Uterus (tissue), 4 donors: ENCODE measurements around the gene HTRA1. TPM values are rescaled to one million over a fixed set of nuclear protein-coding genes. Genes with fewer than 3 reads are reported as not detected.

Experiments
- DNase-seq, 2 donors: peaks; one replicate each; pipeline ENCODE4 v3.0.0-alpha.2; 2019 to 2020
- H3K27ac ChIP-seq, 2 donors: fragments of 200-600 bp; sonication (generic); 1 replicate in 1 of 2; 2 replicates in 1 of 2; pipeline ENCODE4 v1.5.1; 2016 to 2018
- H3K27me3 ChIP-seq, 2 donors: fragments of 200-600 bp; sonication (generic); one replicate each; pipeline ENCODE4 v1.5.1; 2018 to 2019; ENCODE audit warnings: control low read depth in 1 of 2
- H3K36me3 ChIP-seq, 2 donors: fragments of 200-600 bp; sonication (generic); one replicate each; pipeline ENCODE4 v1.5.1; 2019; ENCODE audit warnings: control low read depth in 1 of 2
- H3K4me1 ChIP-seq, 2 donors: fragments of 200-600 bp; sonication (generic); one replicate each; pipeline ENCODE4 v1.5.1; 2018 to 2019; ENCODE audit warnings: control low read depth in 1 of 2
- H3K4me3 ChIP-seq, 2 donors: fragments of 200-600 bp; sonication (generic); 1 replicate in 1 of 2; 2 replicates in 1 of 2; pipeline ENCODE4 v1.5.1; 2018 to 2019; ENCODE audit warnings: mild to moderate bottlenecking in 1 of 2
- H3K9me3 ChIP-seq, 2 donors: fragments of 200-600 bp; sonication (generic); one replicate each; pipeline ENCODE4 v1.5.1; 2019; ENCODE audit warnings: control low read depth in 1 of 2
- CTCF ChIP-seq, 4 experiments: fragments of 200-600 bp in 2 of 4; fragments of 450-650 bp in 2 of 4; sonication (generic) in 2 of 4; IDR thresholded peaks; one replicate each; pipeline ENCODE4 v1.5.1; 2016 to 2019; ENCODE audit warnings: antibody characterized with exemption in 4 of 4, mild to moderate bottlenecking in 2 of 4, moderate library complexity in 1 of 4
- POLR2A ChIP-seq, 2 donors: fragments of 450-650 bp; IDR thresholded peaks; one replicate each; pipeline ENCODE4 v1.6.1; 2016; ENCODE audit warnings: antibody characterized with exemption in 2 of 2, mild to moderate bottlenecking in 1 of 2, moderate library complexity in 1 of 2
- intact Hi-C: fragments of 100-400 bp; cut with DNase I; formaldehyde crosslinking; loops from one replicate; pipeline ENCODE4 v1.15.1; 2023; ENCODE audit warnings: low total_unique reads
- total RNA-seq, 4 donors: library from RNA; depleted of rRNA in 3 of 4; stranded (reverse); fragments of >200 nt in 3 of 4; gene quantifications; one replicate each; pipeline versions ENCODE4 v1.1.0 to v1.2.4, GENCODE V29; 2014 to 2023
- donor health status: DM: yes; HTN: yes; CAD: no.

The HTRA1 gene
- total RNA-seq, 4 donors from 2014 or later = 98.3 to 153 (median 142) TPM

- Histone ChIP-seq H3K27me3 (no peaks in the 10 kb centered on the region), H3K27ac (no peak overlapping the region), H3K4me1 (no peaks in the 10 kb centered on the region), H3K36me3 (no peaks in the 10 kb centered on the region), H3K9me3 (no peaks in the 10 kb centered on the region), H3K4me3 (no peak overlapping the region)
- no peak for DNase-seq
- TF ChIP-seq POLR2A (IDR thresholded peaks at IDR 0.05) (no peak), CTCF (IDR thresholded peaks at IDR 0.05) (no peak)
- intact Hi-C loops = no loop called here
These were observed 59.7 kb downstream of the HTRA1 start for GRCh38 chr10:122521011-122521410.

DNA sequence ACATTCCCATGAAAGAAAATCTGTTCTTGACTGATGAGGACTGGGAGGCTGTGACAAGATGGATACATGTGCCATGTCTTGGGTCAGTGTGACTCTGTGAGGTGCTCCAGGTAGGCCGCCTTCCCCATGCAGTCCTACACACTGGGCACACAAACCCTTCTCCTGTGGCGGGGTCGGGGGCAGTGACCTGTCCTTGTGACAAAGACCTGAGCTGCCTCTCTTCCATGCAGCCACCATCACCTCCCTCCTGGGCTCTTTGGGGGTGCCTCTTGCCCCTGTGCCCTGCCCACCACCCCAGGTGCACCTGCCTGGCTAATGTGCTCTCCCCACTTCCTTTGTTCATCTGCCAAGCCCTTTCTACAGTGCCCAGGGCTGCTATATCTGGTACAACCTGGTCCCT, 63.5 kb downstream of the HTRA1 start:
- Histone ChIP-seq H3K9me3 (no peaks in the 10 kb centered on the region), H3K27ac (no peak overlapping the region), H3K4me1 (no peaks in the 10 kb centered on the region), H3K27me3 (no peaks in the 10 kb centered on the region), H3K36me3 (no peaks in the 10 kb centered on the region), H3K4me3 (no peak overlapping the region)
- intact Hi-C loops = no loop called here
- TF ChIP-seq CTCF (IDR thresholded peaks at IDR 0.05) (no peak), POLR2A (IDR thresholded peaks at IDR 0.05) (no peak)
- no peak for DNase-seq

DNA sequence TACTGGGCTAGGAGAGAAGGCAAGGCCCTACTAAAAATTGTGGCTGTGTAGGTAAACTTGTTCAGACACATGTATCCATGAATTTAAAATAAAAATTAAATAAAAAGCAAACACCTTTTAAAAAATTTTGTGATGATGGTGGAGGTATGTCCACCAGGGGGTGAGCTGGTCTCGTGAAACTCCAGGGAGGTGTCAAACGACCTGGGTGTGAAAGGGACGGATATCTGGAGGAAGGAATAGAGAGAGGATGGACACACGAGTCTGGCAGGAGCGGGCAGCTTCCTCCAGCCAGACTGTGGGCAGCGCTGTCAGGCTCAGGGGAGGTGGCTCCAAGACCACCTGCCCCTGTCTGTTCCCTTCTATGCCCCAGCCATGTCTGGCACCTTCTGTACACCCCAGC, 64.4 kb downstream of the HTRA1 start:
- H3K27me3 ChIP-seq = no peaks in the 10 kb centered on the region
- intact Hi-C loops = no loop called here
- no peak for DNase-seq
- H3K4me3 ChIP-seq = no peak overlapping the region
- no peaks in the 10 kb centered on the region for H3K9me3 ChIP-seq
- TF ChIP-seq POLR2A (IDR thresholded peaks at IDR 0.05) (no peak), CTCF (IDR thresholded peaks at IDR 0.05) (peak; percentile 17 to 28 (median 23))
- H3K36me3 ChIP-seq = no peaks in the 10 kb centered on the region
- no peaks in the 10 kb centered on the region for H3K4me1 ChIP-seq
- no peak overlapping the region for H3K27ac ChIP-seq

GRCh38 chr10:122526892-122527291, 65.5 kb downstream of the HTRA1 start:
- no peaks in the 10 kb centered on the region for H3K36me3 ChIP-seq
- H3K4me1 ChIP-seq = no peaks in the 10 kb centered on the region
- no peak overlapping the region for H3K4me3 ChIP-seq
- no peaks in the 10 kb centered on the region for H3K9me3 ChIP-seq
- TF ChIP-seq CTCF (IDR thresholded peaks at IDR 0.05) = no peak
- no peak for TF ChIP-seq POLR2A (IDR thresholded peaks at IDR 0.05)
- intact Hi-C loops = no loop called here
- DNase-seq = no peak
- no peak overlapping the region for H3K27ac ChIP-seq
- H3K27me3 ChIP-seq = no peaks in the 10 kb centered on the region

DNA sequence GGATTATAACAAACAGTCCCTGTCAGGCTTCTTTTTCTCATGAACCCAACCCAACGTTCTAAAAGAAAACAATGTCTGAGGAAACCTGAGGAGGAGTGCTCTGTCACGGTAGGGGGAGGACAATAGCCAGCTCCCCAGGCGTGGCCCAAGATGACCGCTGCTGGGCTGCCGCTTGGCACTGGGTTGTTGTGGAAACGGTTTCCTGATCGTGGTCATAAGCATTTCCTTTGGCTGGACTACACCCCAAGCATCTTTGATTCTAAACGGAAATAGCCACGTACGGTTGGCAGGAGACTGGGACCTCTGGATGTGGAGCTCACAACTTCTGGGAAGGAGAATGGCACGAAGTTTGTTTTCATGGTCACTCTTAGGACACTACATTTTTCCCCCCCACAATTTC, 68.8 kb downstream of the HTRA1 start:
- Histone ChIP-seq H3K9me3 (no peaks in the 10 kb centered on the region), H3K27me3 (no peaks in the 10 kb centered on the region), H3K36me3 (no peaks in the 10 kb centered on the region), H3K4me1 (no peaks in the 10 kb centered on the region), H3K27ac (peak overlapping the region in 1 of 2 donors; percentile 8), H3K4me3 (no peak overlapping the region)
- intact Hi-C loops = no loop called here
- peak in 1 of 2 donors; percentile 50 for DNase-seq
- TF ChIP-seq POLR2A (IDR thresholded peaks at IDR 0.05) (no peak), CTCF (IDR thresholded peaks at IDR 0.05) (no peak)
